ENCODE data around the gene FAM118A. TPM values are rescaled to one million over a fixed set of nuclear protein-coding genes. Genes with fewer than 3 reads are reported as not detected.

The FAM118A gene
- total RNA-seq, 1 experiment from 2014 or later: 20.3 TPM

GRCh38 chr22:45310977-45311531 lies 1.3 kb downstream of the FAM118A start:
- TF ChIP-seq EZH2phosphoT487 (IDR thresholded peaks at IDR 0.05; ENCODE audit: borderline replicate concordance, low read length): no peak
- no peak for TF ChIP-seq CTCF (conservative IDR thresholded peaks at IDR 0.05; ENCODE audit: low read depth, low read length)
- no peak for TF ChIP-seq EZH2 (IDR thresholded peaks at IDR 0.05; ENCODE audit: low read length, unreplicated experiment)
- peaks cover 61% of the 10 kb centered on the region for H3K79me2 ChIP-seq (ENCODE audit: low read length)
- BruUV-seq (replicated peaks): TSS peak; percentile 36

GRCh38 chr22:45312415-45312814 lies 2.7 kb downstream of the FAM118A start:
- Histone ChIP-seq H4K20me1 (ENCODE audit: low read length) (0 out of 2 replicates have a peak, but pooled peaks cover 16% of the 10 kb centered on the region), H3F3A (ENCODE audit: low read length, unreplicated experiment) (no peaks in the 10 kb centered on the region), H3K9me2 (replicated peaks; ENCODE audit: low read length) (no peaks in the 10 kb centered on the region), H3K4me1 (ENCODE audit: insufficient read depth, low read length) (peaks cover 14% of the 10 kb centered on the region), H3K27ac (ENCODE audit: low read length) (no peak overlapping the region), H3K9ac (ENCODE audit: low read length) (no peak overlapping the region), H3K79me2 (ENCODE audit: low read length) (peaks cover 74% of the 10 kb centered on the region), H3K4me2 (ENCODE audit: low read length) (no peak overlapping the region), H3K27me3 (ENCODE audit: low read length) (no peaks in the 10 kb centered on the region), H3K36me3 (ENCODE audit: low read depth, low read length) (no peaks in the 10 kb centered on the region), H2AFZ (ENCODE audit: low read length) (no peak overlapping the region), H3K4me3 (ENCODE audit: low read length) (no peak overlapping the region), H3K9me3 (ENCODE audit: low read length) (no peaks in the 10 kb centered on the region)
- DNase-seq (no peak), ATAC-seq (no peak)
- POLR2A ChIA-PET (ENCODE audit: unreplicated experiment): no interaction called here
- CTCF ChIA-PET: no interaction called here
- no TSS peak for BruUV-seq (replicated peaks)
- no peak for TF ChIP-seq EZH2phosphoT487 (IDR thresholded peaks at IDR 0.05; ENCODE audit: borderline replicate concordance, low read length)
- TF ChIP-seq EZH2 (IDR thresholded peaks at IDR 0.05; ENCODE audit: low read length, unreplicated experiment): no peak
- no peak for TF ChIP-seq CTCF (conservative IDR thresholded peaks at IDR 0.05; ENCODE audit: low read depth, low read length)
- intact Hi-C loops (cut with micrococcal nuclease): no loop called here

More at GRCh38 chr22:45310977-45311531, 1.3 kb downstream of the FAM118A start:
- Histone ChIP-seq H3K4me1 (ENCODE audit: insufficient read depth, low read length) (peaks cover 14% of the 10 kb centered on the region), H3K4me2 (ENCODE audit: low read length) (peak overlapping the region; percentile 98), H3K27ac (ENCODE audit: low read length) (no peak overlapping the region), H3K36me3 (ENCODE audit: low read depth, low read length) (no peaks in the 10 kb centered on the region), H2AFZ (ENCODE audit: low read length) (no peak overlapping the region), H4K20me1 (ENCODE audit: low read length) (0 out of 2 replicates have a peak, but pooled peaks cover 16% of the 10 kb centered on the region), H3F3A (ENCODE audit: low read length, unreplicated experiment) (no peaks in the 10 kb centered on the region), H3K9me2 (replicated peaks; ENCODE audit: low read length) (no peaks in the 10 kb centered on the region), H3K27me3 (ENCODE audit: low read length) (no peaks in the 10 kb centered on the region), H3K9me3 (ENCODE audit: low read length) (no peaks in the 10 kb centered on the region), H3K4me3 (ENCODE audit: low read length) (peak overlapping the region; percentile 95), H3K9ac (ENCODE audit: low read length) (peak overlapping the region; percentile 87)
- DNase-seq (no peak), ATAC-seq (no peak)
- ChIA-PET CTCF (no interaction called here), POLR2A (ENCODE audit: unreplicated experiment) (no interaction called here)
- intact Hi-C loops (cut with micrococcal nuclease): loop anchor here (2.0 kb wide), 1 partner anchor 42 kb away; no protein-coding TSS in a partner anchor

GRCh38 chr22:45312856-45313255 lies 3.1 kb downstream of the FAM118A start:
- no peak overlapping the region for H3K4me2 ChIP-seq (ENCODE audit: low read length)
- H3K9me3 ChIP-seq (ENCODE audit: low read length): no peaks in the 10 kb centered on the region
- H3K79me2 ChIP-seq (ENCODE audit: low read length): peaks cover 79% of the 10 kb centered on the region
- peaks cover 14% of the 10 kb centered on the region for H3K4me1 ChIP-seq (ENCODE audit: insufficient read depth, low read length)
- ATAC-seq: no peak
- DNase-seq: no peak
- H4K20me1 ChIP-seq (ENCODE audit: low read length): 0 out of 2 replicates have a peak, but pooled peaks cover 18% of the 10 kb centered on the region
- H3K27me3 ChIP-seq (ENCODE audit: low read length): no peaks in the 10 kb centered on the region
- intact Hi-C loops (cut with micrococcal nuclease): no loop called here
- TF ChIP-seq EZH2phosphoT487 (IDR thresholded peaks at IDR 0.05; ENCODE audit: borderline replicate concordance, low read length) (no peak), EZH2 (IDR thresholded peaks at IDR 0.05; ENCODE audit: low read length, unreplicated experiment) (no peak), CTCF (conservative IDR thresholded peaks at IDR 0.05; ENCODE audit: low read depth, low read length) (no peak)
- no peak overlapping the region for H3K9ac ChIP-seq (ENCODE audit: low read length)
- H3K36me3 ChIP-seq (ENCODE audit: low read depth, low read length): no peaks in the 10 kb centered on the region
- ChIA-PET CTCF (no interaction called here), POLR2A (ENCODE audit: unreplicated experiment) (no interaction called here)
- H3K4me3 ChIP-seq (ENCODE audit: low read length): no peak overlapping the region
- no TSS peak for BruUV-seq (replicated peaks)
- H3K9me2 ChIP-seq (replicated peaks; ENCODE audit: low read length): no peaks in the 10 kb centered on the region
- no peaks in the 10 kb centered on the region for H3F3A ChIP-seq (ENCODE audit: low read length, unreplicated experiment)
- H2AFZ ChIP-seq (ENCODE audit: low read length): no peak overlapping the region
- no peak overlapping the region for H3K27ac ChIP-seq (ENCODE audit: low read length)
